ENCODE data around the gene ZDHHC3.

DNA sequence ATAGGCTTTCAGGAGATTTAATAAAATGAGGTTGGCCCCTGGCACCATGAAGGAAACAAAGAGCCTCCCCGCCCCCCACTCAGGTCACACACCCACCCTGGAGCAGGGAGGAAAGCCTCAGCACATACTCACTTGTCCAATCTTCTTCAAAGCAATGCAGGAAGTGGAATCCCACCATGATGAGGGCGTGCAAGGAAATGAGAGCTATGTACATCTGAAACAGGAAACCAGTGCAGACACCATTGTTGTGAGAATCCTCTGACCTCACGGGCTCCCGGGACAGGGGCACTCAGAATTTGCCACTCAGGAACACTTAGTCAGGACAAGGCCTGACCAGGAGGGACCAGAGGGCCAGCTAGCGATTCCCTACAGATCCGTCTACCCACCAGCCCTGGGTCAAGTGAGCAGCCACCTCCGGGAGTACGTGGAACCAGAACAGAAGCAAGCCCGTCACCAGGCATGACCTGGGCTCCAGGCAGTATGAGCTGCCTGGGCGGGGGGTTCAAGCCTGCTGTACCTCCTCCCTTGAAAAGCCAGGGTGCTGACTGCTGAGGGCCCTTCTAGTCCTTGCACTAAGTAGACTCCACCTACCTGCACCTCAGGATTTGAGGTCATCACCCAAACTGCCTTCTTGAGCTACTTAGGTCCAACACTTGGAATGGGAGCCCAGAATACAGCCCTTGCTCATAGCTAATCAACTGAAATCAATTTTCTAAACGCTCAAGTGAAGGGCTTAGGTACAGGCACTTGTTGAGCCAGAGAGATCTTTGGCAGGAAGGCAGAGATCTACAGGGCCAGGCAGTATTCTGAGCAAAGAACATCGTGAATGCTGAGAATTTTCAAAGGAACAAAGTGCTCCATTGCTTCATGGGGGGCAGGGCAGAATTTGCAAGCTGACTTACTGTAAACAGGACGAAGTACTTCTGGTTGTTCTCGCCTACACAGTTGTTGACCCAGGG lies 42.7 kb downstream of the ZDHHC3 start:
- TF ChIP-seq EP300 (IDR thresholded peaks at IDR 0.05) (peak in 1 of 4 donors; percentile 24), POLR2A (IDR thresholded peaks at IDR 0.05) (no peak), POLR2AphosphoS5 (IDR thresholded peaks at IDR 0.05) (no peak)
